Ishikawa (cell line): ENCODE data around the gene ZFP42.

Experiments
- CEBPB ChIP-seq: IDR thresholded peaks from 2 replicates; pipeline ENCODE4 v1.6.1; 2012
- CREB1 ChIP-seq: IDR thresholded peaks from 2 replicates; pipeline ENCODE4 v1.6.1; 2012; ENCODE audit warnings: low read depth
- EGR1 ChIP-seq: IDR thresholded peaks from 2 replicates; pipeline ENCODE4 v1.6.1; 2012
- EP300 ChIP-seq: IDR thresholded peaks from 2 replicates; pipeline ENCODE4 v1.6.1; 2012; ENCODE audit warnings: borderline replicate concordance
- FOXM1 ChIP-seq: IDR thresholded peaks from 2 replicates; pipeline ENCODE4 v1.6.1; 2012; ENCODE audit warnings: low read depth, borderline replicate concordance
- NFIC ChIP-seq: IDR thresholded peaks from 2 replicates; pipeline ENCODE4 v1.6.1; 2012
- RAD21 ChIP-seq: IDR thresholded peaks from 2 replicates; pipeline ENCODE4 v1.6.1; 2012; ENCODE audit warnings: low read depth
- TAF1 ChIP-seq: IDR thresholded peaks from 2 replicates; pipeline ENCODE4 v1.6.1; 2012; ENCODE audit warnings: low read depth, mild to moderate bottlenecking
- TCF12 ChIP-seq: IDR thresholded peaks from 2 replicates; pipeline ENCODE4 v1.6.1; 2012; ENCODE audit warnings: low read depth
- TEAD4 ChIP-seq: IDR thresholded peaks from 2 replicates; pipeline ENCODE4 v1.6.1; 2012
- YY1 ChIP-seq: IDR thresholded peaks from 2 replicates; pipeline ENCODE4 v1.6.1; 2012; ENCODE audit warnings: low read depth
- ZBTB7A ChIP-seq: IDR thresholded peaks from 2 replicates; pipeline ENCODE4 v1.6.1; 2012; ENCODE audit warnings: low read depth
- TF ChIP-seq, protein P1 (sequence below): IDR thresholded peaks from 2 replicates; pipeline ENCODE4 v1.6.1; 2012
- TF ChIP-seq, protein P2 (sequence below): IDR thresholded peaks from 2 replicates; pipeline ENCODE4 v1.6.1; 2012
- TF ChIP-seq, protein P3 (sequence below): IDR thresholded peaks from 2 replicates; pipeline ENCODE4 v1.6.1; 2012; ENCODE audit warnings: low read depth, mild to moderate bottlenecking

Gene ZFP42

DNA sequence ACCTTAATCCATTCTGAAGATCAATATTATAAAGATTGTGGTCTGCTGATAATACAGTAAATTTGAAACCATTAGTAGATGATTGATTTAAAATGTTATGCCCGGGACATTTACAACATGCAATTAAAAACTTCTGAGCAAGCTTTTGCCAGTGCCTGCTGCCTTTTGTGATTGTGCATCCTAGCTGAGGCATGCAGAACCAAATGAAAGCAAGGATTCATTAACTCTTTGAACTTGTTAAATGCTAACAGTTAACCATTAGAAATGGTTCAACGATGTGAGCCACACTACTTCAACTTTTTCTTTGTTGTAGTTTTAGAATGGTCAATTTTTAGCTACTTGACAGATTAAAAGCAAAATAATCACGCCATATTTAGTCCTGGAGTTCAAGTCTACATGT is 51.1 kb downstream of the ZFP42 start:
- no peak for TF ChIP-seq RAD21
- TF ChIP-seq YY1: no peak
- TF ChIP-seq FOXM1: no peak
- no peak for TF ChIP-seq NFIC
- TF ChIP-seq EP300: no peak
- no peak for TF ChIP-seq TAF1
- no peak for TF ChIP-seq TCF12
- TF ChIP-seq, protein P1, sequence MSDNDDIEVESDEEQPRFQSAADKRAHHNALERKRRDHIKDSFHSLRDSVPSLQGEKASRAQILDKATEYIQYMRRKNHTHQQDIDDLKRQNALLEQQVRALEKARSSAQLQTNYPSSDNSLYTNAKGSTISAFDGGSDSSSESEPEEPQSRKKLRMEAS: no peak
- no peak for TF ChIP-seq ZBTB7A
- TF ChIP-seq TEAD4: no peak
- TF ChIP-seq CREB1: no peak
- no peak for TF ChIP-seq CEBPB
- TF ChIP-seq, protein P2, sequence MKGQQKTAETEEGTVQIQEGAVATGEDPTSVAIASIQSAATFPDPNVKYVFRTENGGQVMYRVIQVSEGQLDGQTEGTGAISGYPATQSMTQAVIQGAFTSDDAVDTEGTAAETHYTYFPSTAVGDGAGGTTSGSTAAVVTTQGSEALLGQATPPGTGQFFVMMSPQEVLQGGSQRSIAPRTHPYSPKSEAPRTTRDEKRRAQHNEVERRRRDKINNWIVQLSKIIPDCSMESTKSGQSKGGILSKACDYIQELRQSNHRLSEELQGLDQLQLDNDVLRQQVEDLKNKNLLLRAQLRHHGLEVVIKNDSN: no peak
- TF ChIP-seq EGR1: no peak
- TF ChIP-seq, protein P3, sequence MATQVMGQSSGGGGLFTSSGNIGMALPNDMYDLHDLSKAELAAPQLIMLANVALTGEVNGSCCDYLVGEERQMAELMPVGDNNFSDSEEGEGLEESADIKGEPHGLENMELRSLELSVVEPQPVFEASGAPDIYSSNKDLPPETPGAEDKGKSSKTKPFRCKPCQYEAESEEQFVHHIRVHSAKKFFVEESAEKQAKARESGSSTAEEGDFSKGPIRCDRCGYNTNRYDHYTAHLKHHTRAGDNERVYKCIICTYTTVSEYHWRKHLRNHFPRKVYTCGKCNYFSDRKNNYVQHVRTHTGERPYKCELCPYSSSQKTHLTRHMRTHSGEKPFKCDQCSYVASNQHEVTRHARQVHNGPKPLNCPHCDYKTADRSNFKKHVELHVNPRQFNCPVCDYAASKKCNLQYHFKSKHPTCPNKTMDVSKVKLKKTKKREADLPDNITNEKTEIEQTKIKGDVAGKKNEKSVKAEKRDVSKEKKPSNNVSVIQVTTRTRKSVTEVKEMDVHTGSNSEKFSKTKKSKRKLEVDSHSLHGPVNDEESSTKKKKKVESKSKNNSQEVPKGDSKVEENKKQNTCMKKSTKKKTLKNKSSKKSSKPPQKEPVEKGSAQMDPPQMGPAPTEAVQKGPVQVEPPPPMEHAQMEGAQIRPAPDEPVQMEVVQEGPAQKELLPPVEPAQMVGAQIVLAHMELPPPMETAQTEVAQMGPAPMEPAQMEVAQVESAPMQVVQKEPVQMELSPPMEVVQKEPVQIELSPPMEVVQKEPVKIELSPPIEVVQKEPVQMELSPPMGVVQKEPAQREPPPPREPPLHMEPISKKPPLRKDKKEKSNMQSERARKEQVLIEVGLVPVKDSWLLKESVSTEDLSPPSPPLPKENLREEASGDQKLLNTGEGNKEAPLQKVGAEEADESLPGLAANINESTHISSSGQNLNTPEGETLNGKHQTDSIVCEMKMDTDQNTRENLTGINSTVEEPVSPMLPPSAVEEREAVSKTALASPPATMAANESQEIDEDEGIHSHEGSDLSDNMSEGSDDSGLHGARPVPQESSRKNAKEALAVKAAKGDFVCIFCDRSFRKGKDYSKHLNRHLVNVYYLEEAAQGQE: no peak

DNA sequence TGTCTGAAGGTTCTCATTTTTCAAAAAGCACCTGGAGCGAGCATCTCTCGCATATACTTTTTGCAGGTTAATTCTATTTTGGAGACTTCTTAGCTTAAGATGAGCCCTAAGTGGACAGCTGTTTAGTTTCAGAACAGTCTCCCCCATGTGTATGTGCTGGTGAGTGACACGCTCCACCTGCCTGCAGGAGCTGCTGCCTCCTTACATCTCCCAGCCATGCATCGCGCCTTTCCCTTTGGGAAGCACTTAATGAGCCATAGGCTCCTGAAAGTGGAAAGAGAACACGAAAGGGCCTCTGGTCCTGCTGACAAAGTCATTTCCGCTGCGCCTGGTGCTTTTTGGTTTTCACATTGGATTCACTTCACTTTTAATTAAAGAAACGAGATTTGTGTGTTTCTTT is 57.7 kb downstream of the ZFP42 start:
- TF ChIP-seq, protein P3: no peak
- TF ChIP-seq EGR1: no peak
- TF ChIP-seq NFIC: no peak
- TF ChIP-seq FOXM1: no peak
- no peak for TF ChIP-seq TCF12
- TF ChIP-seq RAD21: no peak
- no peak for TF ChIP-seq TAF1
- TF ChIP-seq, protein P2: no peak
- no peak for TF ChIP-seq YY1
- no peak for TF ChIP-seq CEBPB
- TF ChIP-seq CREB1: no peak
- TF ChIP-seq ZBTB7A: no peak
- TF ChIP-seq, protein P1: no peak
- TF ChIP-seq EP300: no peak
- no peak for TF ChIP-seq TEAD4
